Measurements from ENCODE around the gene ROR2. TPM values are rescaled to one million over a fixed set of nuclear protein-coding genes. Genes with fewer than 3 reads are reported as not detected.

ROR2 gene
- total and polyA plus RNA-seq, 2 of the 13 experiments (the other 11 are each of a cell fraction or from before 2014, with no cell fraction given), result not detected

DNA sequence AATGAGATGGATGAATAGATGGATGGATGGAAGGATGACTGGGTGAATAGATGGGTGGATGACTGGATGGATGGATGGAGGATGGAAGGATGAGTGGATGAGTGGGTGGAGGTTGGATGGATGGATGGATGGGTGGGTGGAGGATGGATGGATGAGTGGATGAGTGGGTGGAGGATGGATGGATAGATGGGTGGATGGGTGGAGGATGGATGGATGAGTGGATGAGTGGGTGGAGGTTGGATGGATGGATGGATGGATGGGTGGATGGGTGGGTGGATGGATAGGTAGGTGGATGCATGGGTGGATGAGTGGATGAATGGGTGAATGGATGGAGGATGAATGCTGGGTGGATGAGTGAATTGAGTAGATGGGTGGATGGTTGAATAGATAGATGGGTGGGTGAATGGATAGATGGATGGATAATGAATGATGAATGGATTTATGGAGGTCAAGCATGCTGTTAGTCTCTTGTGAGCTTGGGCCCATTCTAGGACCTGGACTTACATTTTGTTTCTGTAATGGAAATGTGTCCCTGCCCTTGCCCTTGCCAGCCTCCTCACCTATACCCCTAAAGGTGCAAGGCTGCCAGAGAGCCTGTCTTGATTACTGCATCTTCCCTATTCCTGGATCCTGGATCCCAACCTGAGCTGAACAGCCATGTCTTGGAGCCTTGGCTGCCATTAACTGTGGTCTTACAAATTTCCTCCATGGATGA, 366.7 kb downstream of the ROR2 start (continued):
- TF ChIP-seq, protein P1, sequence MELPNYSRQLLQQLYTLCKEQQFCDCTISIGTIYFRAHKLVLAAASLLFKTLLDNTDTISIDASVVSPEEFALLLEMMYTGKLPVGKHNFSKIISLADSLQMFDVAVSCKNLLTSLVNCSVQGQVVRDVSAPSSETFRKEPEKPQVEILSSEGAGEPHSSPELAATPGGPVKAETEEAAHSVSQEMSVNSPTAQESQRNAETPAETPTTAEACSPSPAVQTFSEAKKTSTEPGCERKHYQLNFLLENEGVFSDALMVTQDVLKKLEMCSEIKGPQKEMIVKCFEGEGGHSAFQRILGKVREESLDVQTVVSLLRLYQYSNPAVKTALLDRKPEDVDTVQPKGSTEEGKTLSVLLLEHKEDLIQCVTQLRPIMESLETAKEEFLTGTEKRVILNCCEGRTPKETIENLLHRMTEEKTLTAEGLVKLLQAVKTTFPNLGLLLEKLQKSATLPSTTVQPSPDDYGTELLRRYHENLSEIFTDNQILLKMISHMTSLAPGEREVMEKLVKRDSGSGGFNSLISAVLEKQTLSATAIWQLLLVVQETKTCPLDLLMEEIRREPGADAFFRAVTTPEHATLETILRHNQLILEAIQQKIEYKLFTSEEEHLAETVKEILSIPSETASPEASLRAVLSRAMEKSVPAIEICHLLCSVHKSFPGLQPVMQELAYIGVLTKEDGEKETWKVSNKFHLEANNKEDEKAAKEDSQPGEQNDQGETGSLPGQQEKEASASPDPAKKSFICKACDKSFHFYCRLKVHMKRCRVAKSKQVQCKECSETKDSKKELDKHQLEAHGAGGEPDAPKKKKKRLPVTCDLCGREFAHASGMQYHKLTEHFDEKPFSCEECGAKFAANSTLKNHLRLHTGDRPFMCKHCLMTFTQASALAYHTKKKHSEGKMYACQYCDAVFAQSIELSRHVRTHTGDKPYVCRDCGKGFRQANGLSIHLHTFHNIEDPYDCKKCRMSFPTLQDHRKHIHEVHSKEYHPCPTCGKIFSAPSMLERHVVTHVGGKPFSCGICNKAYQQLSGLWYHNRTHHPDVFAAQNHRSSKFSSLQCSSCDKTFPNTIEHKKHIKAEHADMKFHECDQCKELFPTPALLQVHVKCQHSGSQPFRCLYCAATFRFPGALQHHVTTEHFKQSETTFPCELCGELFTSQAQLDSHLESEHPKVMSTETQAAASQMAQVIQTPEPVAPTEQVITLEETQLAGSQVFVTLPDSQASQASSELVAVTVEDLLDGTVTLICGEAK (IDR thresholded peaks at IDR 0.05), result no peak
- TF ChIP-seq, protein P1 (CRISPR knock-in tag; IDR thresholded peaks at IDR 0.05), result no peak
- TF ChIP-seq CBX5 (CRISPR knock-in tag; IDR thresholded peaks at IDR 0.05; ENCODE audit: borderline replicate concordance) (no peak), MED13 (CRISPR knock-in tag; IDR thresholded peaks at IDR 0.05) (no peak), REXO4 (CRISPR knock-in tag; IDR thresholded peaks at IDR 0.05; ENCODE audit: borderline replicate concordance) (no peak), ZNF672 (CRISPR knock-in tag; IDR thresholded peaks at IDR 0.05) (no peak)
- TF ChIP-seq, protein P2, sequence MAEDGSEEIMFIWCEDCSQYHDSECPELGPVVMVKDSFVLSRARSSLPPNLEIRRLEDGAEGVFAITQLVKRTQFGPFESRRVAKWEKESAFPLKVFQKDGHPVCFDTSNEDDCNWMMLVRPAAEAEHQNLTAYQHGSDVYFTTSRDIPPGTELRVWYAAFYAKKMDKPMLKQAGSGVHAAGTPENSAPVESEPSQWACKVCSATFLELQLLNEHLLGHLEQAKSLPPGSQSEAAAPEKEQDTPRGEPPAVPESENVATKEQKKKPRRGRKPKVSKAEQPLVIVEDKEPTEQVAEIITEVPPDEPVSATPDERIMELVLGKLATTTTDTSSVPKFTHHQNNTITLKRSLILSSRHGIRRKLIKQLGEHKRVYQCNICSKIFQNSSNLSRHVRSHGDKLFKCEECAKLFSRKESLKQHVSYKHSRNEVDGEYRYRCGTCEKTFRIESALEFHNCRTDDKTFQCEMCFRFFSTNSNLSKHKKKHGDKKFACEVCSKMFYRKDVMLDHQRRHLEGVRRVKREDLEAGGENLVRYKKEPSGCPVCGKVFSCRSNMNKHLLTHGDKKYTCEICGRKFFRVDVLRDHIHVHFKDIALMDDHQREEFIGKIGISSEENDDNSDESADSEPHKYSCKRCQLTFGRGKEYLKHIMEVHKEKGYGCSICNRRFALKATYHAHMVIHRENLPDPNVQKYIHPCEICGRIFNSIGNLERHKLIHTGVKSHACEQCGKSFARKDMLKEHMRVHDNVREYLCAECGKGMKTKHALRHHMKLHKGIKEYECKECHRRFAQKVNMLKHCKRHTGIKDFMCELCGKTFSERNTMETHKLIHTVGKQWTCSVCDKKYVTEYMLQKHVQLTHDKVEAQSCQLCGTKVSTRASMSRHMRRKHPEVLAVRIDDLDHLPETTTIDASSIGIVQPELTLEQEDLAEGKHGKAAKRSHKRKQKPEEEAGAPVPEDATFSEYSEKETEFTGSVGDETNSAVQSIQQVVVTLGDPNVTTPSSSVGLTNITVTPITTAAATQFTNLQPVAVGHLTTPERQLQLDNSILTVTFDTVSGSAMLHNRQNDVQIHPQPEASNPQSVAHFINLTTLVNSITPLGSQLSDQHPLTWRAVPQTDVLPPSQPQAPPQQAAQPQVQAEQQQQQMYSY (CRISPR knock-in tag; IDR thresholded peaks at IDR 0.05), result no peak
- TF ChIP-seq, protein P3, sequence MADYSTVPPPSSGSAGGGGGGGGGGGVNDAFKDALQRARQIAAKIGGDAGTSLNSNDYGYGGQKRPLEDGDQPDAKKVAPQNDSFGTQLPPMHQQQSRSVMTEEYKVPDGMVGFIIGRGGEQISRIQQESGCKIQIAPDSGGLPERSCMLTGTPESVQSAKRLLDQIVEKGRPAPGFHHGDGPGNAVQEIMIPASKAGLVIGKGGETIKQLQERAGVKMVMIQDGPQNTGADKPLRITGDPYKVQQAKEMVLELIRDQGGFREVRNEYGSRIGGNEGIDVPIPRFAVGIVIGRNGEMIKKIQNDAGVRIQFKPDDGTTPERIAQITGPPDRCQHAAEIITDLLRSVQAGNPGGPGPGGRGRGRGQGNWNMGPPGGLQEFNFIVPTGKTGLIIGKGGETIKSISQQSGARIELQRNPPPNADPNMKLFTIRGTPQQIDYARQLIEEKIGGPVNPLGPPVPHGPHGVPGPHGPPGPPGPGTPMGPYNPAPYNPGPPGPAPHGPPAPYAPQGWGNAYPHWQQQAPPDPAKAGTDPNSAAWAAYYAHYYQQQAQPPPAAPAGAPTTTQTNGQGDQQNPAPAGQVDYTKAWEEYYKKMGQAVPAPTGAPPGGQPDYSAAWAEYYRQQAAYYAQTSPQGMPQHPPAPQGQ (CRISPR knock-in tag; IDR thresholded peaks at IDR 0.05; ENCODE audit: borderline replicate concordance), result no peak
- TF ChIP-seq, protein P4, sequence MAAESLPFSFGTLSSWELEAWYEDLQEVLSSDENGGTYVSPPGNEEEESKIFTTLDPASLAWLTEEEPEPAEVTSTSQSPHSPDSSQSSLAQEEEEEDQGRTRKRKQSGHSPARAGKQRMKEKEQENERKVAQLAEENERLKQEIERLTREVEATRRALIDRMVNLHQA (CRISPR knock-in tag; IDR thresholded peaks at IDR 0.05), result no peak
- TF ChIP-seq, protein P5, sequence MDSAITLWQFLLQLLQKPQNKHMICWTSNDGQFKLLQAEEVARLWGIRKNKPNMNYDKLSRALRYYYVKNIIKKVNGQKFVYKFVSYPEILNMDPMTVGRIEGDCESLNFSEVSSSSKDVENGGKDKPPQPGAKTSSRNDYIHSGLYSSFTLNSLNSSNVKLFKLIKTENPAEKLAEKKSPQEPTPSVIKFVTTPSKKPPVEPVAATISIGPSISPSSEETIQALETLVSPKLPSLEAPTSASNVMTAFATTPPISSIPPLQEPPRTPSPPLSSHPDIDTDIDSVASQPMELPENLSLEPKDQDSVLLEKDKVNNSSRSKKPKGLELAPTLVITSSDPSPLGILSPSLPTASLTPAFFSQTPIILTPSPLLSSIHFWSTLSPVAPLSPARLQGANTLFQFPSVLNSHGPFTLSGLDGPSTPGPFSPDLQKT (CRISPR knock-in tag; IDR thresholded peaks at IDR 0.05; ENCODE audit: borderline replicate concordance), result no peak
